CD4-positive, alpha-beta T cell (primary cell): ENCODE data around the gene CRYBG1. TPM values are rescaled to one million over a fixed set of nuclear protein-coding genes. Genes with fewer than 3 reads are reported as not detected.

Experiments
- ATAC-seq: fragments of 200-7000 bp; cut with Tn5 transposase; one replicate; pipeline ENCODE4 v1.10.0; 2022; ENCODE audit warnings: mild to moderate bottlenecking; ENCODE audit not compliant: poor library complexity
- CTCF ChIA-PET: fragments of 350-600 bp; sonication (Branson Sonifier 250); formaldehyde crosslinking; loops from one replicate; lab custom pipeline; 2021; ENCODE audit warnings: antibody characterized with exemption, inconsistent platforms; lab: Charles Lee
- POLR2A ChIA-PET: fragments of 350-600 bp; sonication (Branson Sonifier 250); formaldehyde crosslinking; loops from one replicate; lab custom pipeline; 2021; ENCODE audit warnings: antibody characterized with exemption, inconsistent platforms; lab: Charles Lee
- DNase-seq, 14 experiments: peaks; one replicate each; pipeline ENCODE4 v3.0.0-alpha.2; 2013 to 2020; ENCODE audit warnings: mixed read lengths in 2 of 14
- H3K27ac ChIP-seq, 2 donors: one replicate each; pipeline versions ENCODE4 v1.5.1 to v1.7.0; 2013; ENCODE audit warnings: low read length in 2 of 2, low read depth in 1 of 2, mild to moderate bottlenecking in 1 of 2
- H3K27me3 ChIP-seq, 2 experiments: 1 replicate in 1 of 2; 2 replicates in 1 of 2; pipeline versions ENCODE4 v1.6.1 to v1.7.0; 2013; ENCODE audit warnings: low read length in 2 of 2, control low read depth in 1 of 2, mild to moderate bottlenecking in 1 of 2, moderate library complexity in 1 of 2; ENCODE audit not compliant: insufficient read depth in 2 of 2, control insufficient read depth in 1 of 2
- H3K36me3 ChIP-seq: one replicate; pipeline ENCODE4 v1.6.1; 2013; ENCODE audit warnings: low read length, control low read depth; ENCODE audit not compliant: insufficient read depth
- H3K4me1 ChIP-seq: one replicate; pipeline ENCODE4 v1.6.1; 2013; ENCODE audit warnings: low read length, control low read depth; ENCODE audit not compliant: insufficient read depth
- H3K4me3 ChIP-seq: one replicate; pipeline ENCODE4 v1.5.1; 2013; ENCODE audit warnings: mild to moderate bottlenecking, low read length, moderate library complexity
- H3K9me3 ChIP-seq, 2 experiments: 1 replicate in 1 of 2; 2 replicates in 1 of 2; pipeline versions ENCODE4 v1.6.1 to v1.7.0; 2013; ENCODE audit warnings: low read length in 2 of 2, mild to moderate bottlenecking in 2 of 2, control low read depth in 1 of 2, moderate library complexity in 1 of 2; ENCODE audit not compliant: control insufficient read depth in 1 of 2, insufficient read depth in 1 of 2
- H3K27ac Mint-ChIP-seq: one replicate; pipeline ENCODE4 v1.8.0; 2020; ENCODE audit warnings: mixed read lengths
- H3K27me3 Mint-ChIP-seq: one replicate; pipeline ENCODE4 v1.8.0; 2021; ENCODE audit warnings: mixed read lengths
- H3K36me3 Mint-ChIP-seq: one replicate; pipeline ENCODE4 v1.8.0; 2021; ENCODE audit warnings: low read depth, mixed read lengths
- H3K4me1 Mint-ChIP-seq: one replicate; pipeline ENCODE4 v1.8.0; 2021; ENCODE audit warnings: low read depth, mixed read lengths
- H3K4me3 Mint-ChIP-seq: one replicate; pipeline ENCODE4 v1.8.0; 2020; ENCODE audit warnings: mild to moderate bottlenecking, mixed read lengths
- H3K9me3 Mint-ChIP-seq: one replicate; pipeline ENCODE4 v1.8.0; 2020; ENCODE audit warnings: mixed read lengths
- intact Hi-C, 2 experiments: fragments of 100-400 bp; cut with DNase I in 1 of 2; cut with micrococcal nuclease in 1 of 2; formaldehyde crosslinking; loops; one replicate each; pipeline versions ENCODE4 v1.15.1 to v1.9.0; 2023 to 2025; cut with DNase I, micrococcal nuclease
- total RNA-seq, 174 experiments: library from RNA in 2 of 174; stranded (reverse) in 2 of 174; gene quantifications; one replicate each; pipeline ENCODE4 v1.2.3 and lab custom pipeline; 2021 to 2026
- TF ChIP-seq, protein P1 (sequence below): fragments of 200-600 bp; IDR thresholded peaks from one replicate; pipeline ENCODE4 v1.8.0; 2022; ENCODE audit warnings: antibody characterized with exemption, mild to moderate bottlenecking

The CRYBG1 gene
- total RNA-seq, 2 experiments from 2014 or later: 58.5 to 59.4 TPM

DNA sequence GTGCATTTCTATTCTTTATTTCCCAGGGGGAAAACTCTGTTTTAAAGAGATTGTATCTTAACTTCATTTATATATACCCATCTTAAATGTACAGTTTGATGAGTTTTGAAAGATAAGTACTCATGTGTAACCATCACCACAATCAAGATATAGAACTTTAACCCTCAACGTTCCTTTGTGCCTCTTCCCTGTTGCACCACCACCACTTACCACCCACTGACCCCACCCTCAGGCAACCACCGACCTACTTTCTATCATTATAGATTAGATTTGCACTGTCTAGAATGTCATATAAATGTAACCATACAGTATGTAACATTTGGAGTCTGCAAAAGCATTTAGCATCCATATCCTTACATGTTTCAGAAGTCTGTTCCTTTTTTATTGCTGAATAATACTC lies 147.8 kb downstream of the CRYBG1 start:
- peaks cover 27% of the 10 kb centered on the region for H3K4me1 ChIP-seq
- Mint-ChIP-seq H3K4me3 (peak overlapping the region; percentile 35), H3K27me3 (peaks cover 12% of the 10 kb centered on the region), H3K27ac (peak overlapping the region; percentile 6), H3K4me1 (peaks cover 23% of the 10 kb centered on the region), H3K9me3 (no peaks in the 10 kb centered on the region), H3K36me3 (peaks cover 18% of the 10 kb centered on the region)
- H3K27ac ChIP-seq: no peak overlapping the region
- CTCF ChIA-PET: interaction anchor here (0.6 to 6.5 kb wide), 2 partner anchors 15 to 58 kb away, joined by 3 to 89 read pairs; no protein-coding TSS in a partner anchor
- intact Hi-C loops: no loop called here
- POLR2A ChIA-PET: interaction anchor here (6.8 kb wide), 1 partner anchor 15 kb away, joined by 248 read pairs; no protein-coding TSS in a partner anchor
- DNase-seq (no peak), ATAC-seq (no peak)
- H3K9me3 ChIP-seq: no peaks in the 10 kb centered on the region
- H3K27me3 ChIP-seq: no peaks in the 10 kb centered on the region
- H3K4me3 ChIP-seq: no peak overlapping the region
- no peaks in the 10 kb centered on the region for H3K36me3 ChIP-seq
- TF ChIP-seq, protein P1, sequence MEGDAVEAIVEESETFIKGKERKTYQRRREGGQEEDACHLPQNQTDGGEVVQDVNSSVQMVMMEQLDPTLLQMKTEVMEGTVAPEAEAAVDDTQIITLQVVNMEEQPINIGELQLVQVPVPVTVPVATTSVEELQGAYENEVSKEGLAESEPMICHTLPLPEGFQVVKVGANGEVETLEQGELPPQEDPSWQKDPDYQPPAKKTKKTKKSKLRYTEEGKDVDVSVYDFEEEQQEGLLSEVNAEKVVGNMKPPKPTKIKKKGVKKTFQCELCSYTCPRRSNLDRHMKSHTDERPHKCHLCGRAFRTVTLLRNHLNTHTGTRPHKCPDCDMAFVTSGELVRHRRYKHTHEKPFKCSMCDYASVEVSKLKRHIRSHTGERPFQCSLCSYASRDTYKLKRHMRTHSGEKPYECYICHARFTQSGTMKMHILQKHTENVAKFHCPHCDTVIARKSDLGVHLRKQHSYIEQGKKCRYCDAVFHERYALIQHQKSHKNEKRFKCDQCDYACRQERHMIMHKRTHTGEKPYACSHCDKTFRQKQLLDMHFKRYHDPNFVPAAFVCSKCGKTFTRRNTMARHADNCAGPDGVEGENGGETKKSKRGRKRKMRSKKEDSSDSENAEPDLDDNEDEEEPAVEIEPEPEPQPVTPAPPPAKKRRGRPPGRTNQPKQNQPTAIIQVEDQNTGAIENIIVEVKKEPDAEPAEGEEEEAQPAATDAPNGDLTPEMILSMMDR: no peak

DNA sequence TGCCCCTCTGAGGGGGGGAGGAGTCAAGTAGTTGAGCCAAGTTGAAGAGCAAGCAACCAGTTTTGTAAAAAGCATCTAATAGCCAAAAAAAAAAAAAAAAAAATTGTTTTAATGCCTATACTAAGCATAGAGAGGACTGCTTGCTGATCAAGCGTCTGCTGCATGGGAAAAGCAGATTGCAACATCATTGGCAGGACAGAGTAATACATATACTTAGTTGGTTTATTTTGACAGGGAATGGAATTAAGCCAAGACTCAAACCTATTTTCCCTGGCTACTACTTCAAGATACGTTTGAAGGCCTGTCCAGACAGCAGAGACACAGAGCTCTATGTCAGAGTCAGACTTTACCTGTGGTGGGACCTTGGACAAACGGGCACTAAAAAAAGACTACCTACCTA lies 148.3 kb downstream of the CRYBG1 start:
- no peaks in the 10 kb centered on the region for H3K9me3 Mint-ChIP-seq
- Histone ChIP-seq H3K4me3 (no peak overlapping the region), H3K27ac (no peak overlapping the region), H3K9me3 (no peaks in the 10 kb centered on the region), H3K4me1 (peaks cover 29% of the 10 kb centered on the region), H3K27me3 (no peaks in the 10 kb centered on the region), H3K36me3 (no peaks in the 10 kb centered on the region)
- DNase-seq (no peak), ATAC-seq (no peak)
- H3K27me3 Mint-ChIP-seq: peaks cover 12% of the 10 kb centered on the region
- TF ChIP-seq, protein P1: no peak
- ChIA-PET POLR2A (interaction anchor here (6.8 kb wide), 1 partner anchor 14 kb away, joined by 248 read pairs; no protein-coding TSS in a partner anchor), CTCF (interaction anchor here (5.1 to 6.5 kb wide), 2 partner anchors 14 to 58 kb away, joined by 54 to 89 read pairs; no protein-coding TSS in a partner anchor)
- H3K4me1 Mint-ChIP-seq: peaks cover 29% of the 10 kb centered on the region
- H3K4me3 Mint-ChIP-seq: peak overlapping the region; percentile 45
- intact Hi-C loops: loop anchor here in 1 of 2 experiments (1.0 kb wide), 1 partner anchor 61 kb away; no protein-coding TSS in a partner anchor
- peak overlapping the region; percentile 6 for H3K27ac Mint-ChIP-seq
- peaks cover 22% of the 10 kb centered on the region for H3K36me3 Mint-ChIP-seq

DNA sequence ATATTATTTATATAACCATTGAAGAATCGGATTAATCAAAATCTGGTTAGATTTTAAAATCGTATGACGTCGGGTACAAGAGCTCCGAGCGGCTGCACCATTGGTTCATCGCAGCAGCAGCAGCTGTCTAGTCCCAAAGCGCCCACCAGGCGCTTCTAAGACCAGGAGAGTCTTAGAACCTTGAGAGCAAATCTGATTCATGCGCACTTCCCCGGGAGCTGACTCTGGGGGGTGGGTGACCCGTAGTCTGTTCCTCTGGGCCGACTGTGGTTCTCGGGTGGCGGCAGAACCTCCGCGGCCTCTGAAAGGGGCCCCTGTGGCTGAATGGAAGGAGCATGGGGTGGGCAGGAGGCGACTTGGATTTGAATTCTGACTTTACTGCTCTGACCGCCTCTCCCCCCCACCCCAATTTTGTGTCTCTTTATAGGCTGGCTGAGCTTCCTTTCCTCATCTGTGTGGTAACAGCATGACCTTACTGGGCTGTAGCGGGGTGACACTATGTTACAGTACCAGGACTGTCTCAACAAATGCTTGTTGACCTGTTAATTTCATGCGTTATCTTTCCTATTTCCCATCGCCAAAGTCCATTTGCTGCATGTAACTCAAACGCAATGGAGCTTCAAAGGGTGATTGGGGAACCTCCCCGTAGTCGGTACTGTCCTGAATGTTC lies 149.0 kb downstream of the CRYBG1 start:
- no peaks in the 10 kb centered on the region for H3K36me3 ChIP-seq
- peak overlapping the region; percentile 97 for H3K27ac Mint-ChIP-seq
- ATAC-seq: no peak
- H3K27me3 ChIP-seq: no peaks in the 10 kb centered on the region
- peak overlapping the region; percentile 99 for H3K4me3 ChIP-seq
- TF ChIP-seq, protein P1: no peak
- H3K36me3 Mint-ChIP-seq: peaks cover 22% of the 10 kb centered on the region
- no peaks in the 10 kb centered on the region for H3K9me3 Mint-ChIP-seq
- H3K4me1 ChIP-seq: peaks cover 32% of the 10 kb centered on the region
- ChIA-PET CTCF (interaction anchor here (1.7 to 6.5 kb wide), 4 partner anchors 14 to 57 kb away, joined by 5 to 89 read pairs (median 42); no protein-coding TSS in a partner anchor), POLR2A (interaction anchor here (1.1 to 6.8 kb wide), 2 partner anchors 14 to 1385 kb away, joined by 3 to 248 read pairs; no protein-coding TSS in a partner anchor)
- H3K9me3 ChIP-seq: no peaks in the 10 kb centered on the region
- H3K4me3 Mint-ChIP-seq: peak overlapping the region; percentile 96
- peaks cover 36% of the 10 kb centered on the region for H3K4me1 Mint-ChIP-seq
- intact Hi-C loops: loop anchor here (1.0 to 10.0 kb wide), 8 partner anchors 15 to 1655 kb away; partner anchors contain the start of genes HACE1 (in 1 of the 2), QRSL1 (in 1 of the 2) and RTN4IP1 (in 1 of the 2)
- DNase-seq: peak in 2 of 14 experiments; percentile 45 to 56
- H3K27ac ChIP-seq: no peak overlapping the region
- peaks cover 12% of the 10 kb centered on the region for H3K27me3 Mint-ChIP-seq
